ENCODE data around the gene CWC22.

CWC22 gene

GRCh38 chr2:179909845-179910734, 97.0 kb downstream of the CWC22 start:
- no peak overlapping the region for H2AFZ ChIP-seq
- no peak overlapping the region for H3K9ac ChIP-seq
- H3K27ac ChIP-seq: no peak overlapping the region
- H3K4me3 ChIP-seq (ENCODE audit: low read depth, low read length): no peak overlapping the region
- no peaks in the 10 kb centered on the region for H3K36me3 ChIP-seq (ENCODE audit: control insufficient read depth, insufficient read depth, low read length)
- H3K79me2 ChIP-seq: no peaks in the 10 kb centered on the region
- H3K4me2 ChIP-seq (ENCODE audit: low read length): no peak overlapping the region
- H3K4me1 ChIP-seq: no peaks in the 10 kb centered on the region
- H3K9me3 ChIP-seq (ENCODE audit: control insufficient read depth, low read length): no peaks in the 10 kb centered on the region
- H3K27me3 ChIP-seq (ENCODE audit: control insufficient read depth, insufficient read depth, low read length): no peaks in the 10 kb centered on the region
- TF ChIP-seq CTCF (IDR thresholded peaks at IDR 0.05): no peak

- Histone ChIP-seq H3K27me3 (ENCODE audit: control insufficient read depth, insufficient read depth, low read length) (no peaks in the 10 kb centered on the region), H2AFZ (no peak overlapping the region), H3K4me3 (ENCODE audit: low read depth, low read length) (no peak overlapping the region)
Measured at GRCh38 chr2:179900655-179901054, 106.4 kb downstream of the CWC22 start.

GRCh38 chr2:179899666-179900065, 107.4 kb downstream of the CWC22 start:
- H3K4me1 ChIP-seq: no peaks in the 10 kb centered on the region
- H3K9ac ChIP-seq: no peak overlapping the region
- no peak overlapping the region for H3K27ac ChIP-seq
- no peaks in the 10 kb centered on the region for H3K79me2 ChIP-seq
- no peak overlapping the region for H3K4me2 ChIP-seq (ENCODE audit: low read length)
- H3K36me3 ChIP-seq (ENCODE audit: control insufficient read depth, insufficient read depth, low read length): no peaks in the 10 kb centered on the region
- no peaks in the 10 kb centered on the region for H3K27me3 ChIP-seq (ENCODE audit: control insufficient read depth, insufficient read depth, low read length)
- no peaks in the 10 kb centered on the region for H3K9me3 ChIP-seq (ENCODE audit: control insufficient read depth, low read length)
- TF ChIP-seq CTCF (IDR thresholded peaks at IDR 0.05): no peak
- no peak overlapping the region for H2AFZ ChIP-seq
- H3K4me3 ChIP-seq (ENCODE audit: low read depth, low read length): no peak overlapping the region

More at GRCh38 chr2:179900655-179901054, 106.4 kb downstream of the CWC22 start:
- H3K9me3 ChIP-seq (ENCODE audit: control insufficient read depth, low read length): no peaks in the 10 kb centered on the region
- H3K79me2 ChIP-seq: no peaks in the 10 kb centered on the region
- H3K4me1 ChIP-seq: no peaks in the 10 kb centered on the region
- H3K9ac ChIP-seq: no peak overlapping the region
- no peak for TF ChIP-seq CTCF (IDR thresholded peaks at IDR 0.05)
- H3K27ac ChIP-seq: no peak overlapping the region
- no peak overlapping the region for H3K4me2 ChIP-seq (ENCODE audit: low read length)
- no peaks in the 10 kb centered on the region for H3K36me3 ChIP-seq (ENCODE audit: control insufficient read depth, insufficient read depth, low read length)

GRCh38 chr2:179898873-179899272, 108.2 kb downstream of the CWC22 start:
- Histone ChIP-seq H3K4me1 (no peaks in the 10 kb centered on the region), H3K9me3 (ENCODE audit: control insufficient read depth, low read length) (no peaks in the 10 kb centered on the region), H3K27me3 (ENCODE audit: control insufficient read depth, insufficient read depth, low read length) (no peaks in the 10 kb centered on the region), H3K27ac (no peak overlapping the region), H3K4me3 (ENCODE audit: low read depth, low read length) (no peak overlapping the region), H3K36me3 (ENCODE audit: control insufficient read depth, insufficient read depth, low read length) (no peaks in the 10 kb centered on the region), H3K4me2 (ENCODE audit: low read length) (no peak overlapping the region), H2AFZ (no peak overlapping the region), H3K9ac (no peak overlapping the region), H3K79me2 (no peaks in the 10 kb centered on the region)
- TF ChIP-seq CTCF (IDR thresholded peaks at IDR 0.05): no peak

Data from parathyroid adenoma (tissue), 2 donors.